Measurements from ENCODE around the gene PEA15.

PEA15 gene

GRCh38 chr1:160239582-160240299, 34.6 kb downstream of the PEA15 start:
- ATAC-seq (no peak), DNase-seq (no peak)

- no peak for DNase-seq
- ATAC-seq, result no peak
Observed at GRCh38 chr1:160243767-160244166, 38.6 kb downstream of the PEA15 start.

GRCh38 chr1:160244209-160244608, 39.0 kb downstream of the PEA15 start:
- ATAC-seq, result no peak

GRCh38 chr1:160245434-160245833, 40.2 kb downstream of the PEA15 start:
- no peak for DNase-seq
- no peak for ATAC-seq

More at GRCh38 chr1:160244209-160244608, 39.0 kb downstream of the PEA15 start:
- no peak for DNase-seq

GRCh38 chr1:160247053-160247452, 41.9 kb downstream of the PEA15 start:
- ATAC-seq (no peak), DNase-seq (no peak)

GRCh38 chr1:160251011-160251410, 45.8 kb downstream of the PEA15 start:
- ATAC-seq (no peak), DNase-seq (no peak)

- ATAC-seq, result no peak
- peak; percentile 38 for DNase-seq
Observed at GRCh38 chr1:160251687-160252526, 46.7 kb downstream of the PEA15 start.

GRCh38 chr1:160255781-160256300, 50.7 kb downstream of the PEA15 start:
- DNase-seq, result no peak
- no peak for ATAC-seq

GRCh38 chr1:160256396-160257046, 51.3 kb downstream of the PEA15 start:
- DNase-seq (no peak), ATAC-seq (no peak)

GRCh38 chr1:160257411-160258015, 52.3 kb downstream of the PEA15 start:
- DNase-seq (no peak), ATAC-seq (no peak)

GRCh38 chr1:160258177-160258798, 53.1 kb downstream of the PEA15 start:
- ATAC-seq (no peak), DNase-seq (no peak)

- DNase-seq (no peak), ATAC-seq (no peak)
Observed at GRCh38 chr1:160260406-160261382, 55.5 kb downstream of the PEA15 start.

- peak; percentile 45 for ATAC-seq
- DNase-seq, result peak; percentile 72
Observed at GRCh38 chr1:160261556-160261892, 56.3 kb downstream of the PEA15 start.

GRCh38 chr1:160261893-160262794, 57.0 kb downstream of the PEA15 start, which contains the start of gene DCAF8:
Gene DCAF8, minus strand, starts transcription at chr1:160262549. Its CDS starts 18,541 bp downstream, at chr1:160244008.
- DNase-seq, result peak; percentile 99

GRCh38 chr1:160264795-160265307, 59.7 kb downstream of the PEA15 start:
- ATAC-seq (no peak), DNase-seq (no peak)

More at GRCh38 chr1:160261893-160262794, 57.0 kb downstream of the PEA15 start, which contains the start of gene DCAF8:
- peak; percentile 90 for ATAC-seq
